Ascending aorta (tissue), 2 donors: Measurements from ENCODE around the gene CEMIP. TPM values are rescaled to one million over a fixed set of nuclear protein-coding genes. Genes with fewer than 3 reads are reported as not detected.

Experiments
- DNase-seq, 2 donors: peaks; one replicate each; pipeline ENCODE4 v3.0.0-alpha.2; 2019; ENCODE audit warnings: low spot score in 2 of 2
- H3K27ac ChIP-seq, 2 donors: fragments of 200-600 bp; sonication (generic); one replicate each; pipeline ENCODE4 v1.5.1; 2016 to 2017; ENCODE audit warnings: mild to moderate bottlenecking in 1 of 2
- H3K27me3 ChIP-seq: fragments of 200-600 bp; sonication (generic); one replicate; pipeline ENCODE4 v1.5.1; 2017
- H3K36me3 ChIP-seq, 2 donors: fragments of 200-600 bp; sonication (generic); one replicate each; pipeline ENCODE4 v1.5.1; 2016
- H3K4me1 ChIP-seq, 2 donors: fragments of 200-600 bp; sonication (generic); one replicate each; pipeline ENCODE4 v1.5.1; 2016 to 2017; ENCODE audit warnings: mild to moderate bottlenecking in 1 of 2
- H3K4me3 ChIP-seq, 2 donors: fragments of 200-600 bp; sonication (generic); one replicate each; pipeline ENCODE4 v1.5.1; 2016 to 2017; ENCODE audit warnings: mild to moderate bottlenecking in 1 of 2
- H3K9me3 ChIP-seq, 2 donors: fragments of 200-600 bp; sonication (generic); one replicate each; pipeline ENCODE4 v1.5.1; 2016
- intact Hi-C: fragments of 100-400 bp; cut with DNase I; formaldehyde crosslinking; loops from one replicate; pipeline ENCODE4 v1.15.1; 2023
- total RNA-seq: library from RNA; depleted of rRNA; stranded (reverse); fragments of >200 nt; gene quantifications from one replicate; pipeline ENCODE4 v1.1.0, GENCODE V29; 2016
- TF ChIP-seq, protein P1 (sequence below), 3 experiments: fragments of 200-600 bp in 2 of 3; fragments of 450-650 bp in 1 of 3; sonication (generic) in 2 of 3; IDR thresholded peaks; one replicate each; pipeline ENCODE4 v1.5.1; 2016 to 2019; ENCODE audit warnings: antibody characterized with exemption in 3 of 3, mild to moderate bottlenecking in 1 of 3, moderate library complexity in 1 of 3

CEMIP gene
- total RNA-seq, 1 donor from 2014 or later = not detected

DNA sequence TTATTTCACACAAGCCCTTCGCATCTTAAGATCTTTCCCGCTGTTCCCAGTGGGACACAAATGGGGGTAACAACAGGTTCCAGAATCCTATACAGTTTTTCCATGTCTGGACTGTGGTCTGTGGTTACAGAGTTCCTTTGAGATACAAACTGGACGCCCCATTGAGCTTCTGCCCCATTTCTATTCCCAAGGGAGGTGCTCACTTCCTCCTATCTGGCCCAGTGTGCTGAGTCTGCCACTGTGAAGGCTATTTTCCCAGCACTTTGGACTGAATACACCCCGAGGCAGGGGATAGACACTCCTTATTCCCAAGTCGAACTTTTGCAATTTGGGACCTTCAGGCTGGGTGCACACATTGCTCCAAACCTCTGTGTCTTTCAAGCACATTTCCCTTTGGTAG lies 166.4 kb downstream of the CEMIP start:
- Histone ChIP-seq H3K27ac (no peak overlapping the region), H3K9me3 (no peaks in the 10 kb centered on the region), H3K27me3 (no peaks in the 10 kb centered on the region), H3K4me1 (no peaks in the 10 kb centered on the region), H3K36me3 (peaks cover 36 to 87% of the 10 kb centered on the region in 2 donors), H3K4me3 (no peak overlapping the region)
- intact Hi-C loops = no loop called here
- peak in 1 of 2 donors; percentile 47 for DNase-seq
- TF ChIP-seq, protein P1, sequence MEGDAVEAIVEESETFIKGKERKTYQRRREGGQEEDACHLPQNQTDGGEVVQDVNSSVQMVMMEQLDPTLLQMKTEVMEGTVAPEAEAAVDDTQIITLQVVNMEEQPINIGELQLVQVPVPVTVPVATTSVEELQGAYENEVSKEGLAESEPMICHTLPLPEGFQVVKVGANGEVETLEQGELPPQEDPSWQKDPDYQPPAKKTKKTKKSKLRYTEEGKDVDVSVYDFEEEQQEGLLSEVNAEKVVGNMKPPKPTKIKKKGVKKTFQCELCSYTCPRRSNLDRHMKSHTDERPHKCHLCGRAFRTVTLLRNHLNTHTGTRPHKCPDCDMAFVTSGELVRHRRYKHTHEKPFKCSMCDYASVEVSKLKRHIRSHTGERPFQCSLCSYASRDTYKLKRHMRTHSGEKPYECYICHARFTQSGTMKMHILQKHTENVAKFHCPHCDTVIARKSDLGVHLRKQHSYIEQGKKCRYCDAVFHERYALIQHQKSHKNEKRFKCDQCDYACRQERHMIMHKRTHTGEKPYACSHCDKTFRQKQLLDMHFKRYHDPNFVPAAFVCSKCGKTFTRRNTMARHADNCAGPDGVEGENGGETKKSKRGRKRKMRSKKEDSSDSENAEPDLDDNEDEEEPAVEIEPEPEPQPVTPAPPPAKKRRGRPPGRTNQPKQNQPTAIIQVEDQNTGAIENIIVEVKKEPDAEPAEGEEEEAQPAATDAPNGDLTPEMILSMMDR (IDR thresholded peaks at IDR 0.05) = no peak

- H3K36me3 ChIP-seq = peaks cover 45 to 92% of the 10 kb centered on the region in 2 donors
These were observed 167.4 kb downstream of the CEMIP start for GRCh38 chr15:80946576-80946975.

GRCh38 chr15:80948651-80949292 lies 169.6 kb downstream of the CEMIP start:
- DNase-seq = peak in 1 of 2 donors; percentile 47
- H3K4me3 ChIP-seq = no peak overlapping the region
- no peaks in the 10 kb centered on the region for H3K9me3 ChIP-seq
- no peaks in the 10 kb centered on the region for H3K27me3 ChIP-seq
- intact Hi-C loops = no loop called here
- H3K36me3 ChIP-seq = peaks cover 50 to 84% of the 10 kb centered on the region in 2 donors
- no peaks in the 10 kb centered on the region for H3K4me1 ChIP-seq
- TF ChIP-seq, protein P1 (IDR thresholded peaks at IDR 0.05) = no peak
- no peak overlapping the region for H3K27ac ChIP-seq

More at GRCh38 chr15:80946576-80946975, 167.4 kb downstream of the CEMIP start:
- Histone ChIP-seq H3K4me1 (no peaks in the 10 kb centered on the region), H3K4me3 (no peak overlapping the region), H3K27ac (no peak overlapping the region), H3K9me3 (no peaks in the 10 kb centered on the region), H3K27me3 (no peaks in the 10 kb centered on the region)
- peak in 1 of 2 donors; percentile 60 for DNase-seq
- intact Hi-C loops = no loop called here
- TF ChIP-seq, protein P1 (IDR thresholded peaks at IDR 0.05) = no peak

GRCh38 chr15:80949756-80950155 lies 170.6 kb downstream of the CEMIP start:
- Histone ChIP-seq H3K36me3 (peaks cover 50 to 80% of the 10 kb centered on the region in 2 donors), H3K27me3 (no peaks in the 10 kb centered on the region), H3K27ac (no peak overlapping the region), H3K4me1 (no peaks in the 10 kb centered on the region), H3K9me3 (no peaks in the 10 kb centered on the region), H3K4me3 (no peak overlapping the region)
- DNase-seq = peak in 1 of 2 donors; percentile 49
- TF ChIP-seq, protein P1 (IDR thresholded peaks at IDR 0.05) = no peak
- intact Hi-C loops = no loop called here

DNA sequence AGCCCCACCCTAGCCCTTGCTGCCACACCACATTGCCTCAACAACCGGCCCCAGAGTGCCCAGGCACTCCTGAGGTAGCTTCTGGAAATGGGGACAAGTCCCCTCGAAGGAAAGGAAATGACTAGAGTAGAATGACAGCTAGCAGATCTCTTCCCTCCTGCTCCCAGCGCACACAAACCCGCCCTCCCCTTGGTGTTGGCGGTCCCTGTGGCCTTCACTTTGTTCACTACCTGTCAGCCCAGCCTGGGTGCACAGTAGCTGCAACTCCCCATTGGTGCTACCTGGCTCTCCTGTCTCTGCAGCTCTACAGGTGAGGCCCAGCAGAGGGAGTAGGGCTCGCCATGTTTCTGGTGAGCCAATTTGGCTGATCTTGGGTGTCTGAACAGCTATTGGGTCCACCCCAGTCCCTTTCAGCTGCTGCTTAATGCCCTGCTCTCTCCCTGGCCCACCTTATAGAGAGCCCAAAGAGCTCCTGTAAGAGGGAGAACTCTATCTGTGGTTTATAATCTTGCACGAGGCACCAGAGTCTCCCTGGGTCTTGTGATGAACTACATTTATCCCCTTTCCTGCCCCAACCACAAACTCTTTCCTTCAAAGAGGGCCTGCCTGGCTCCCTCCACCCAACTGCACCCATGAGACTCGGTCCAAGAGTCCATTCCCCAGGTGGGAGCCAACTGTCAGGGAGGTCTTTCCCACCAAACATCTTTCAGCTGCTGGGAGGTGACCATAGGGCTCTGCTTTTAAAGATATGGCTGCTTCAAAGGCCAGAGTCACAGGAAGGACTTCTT lies 171.3 kb downstream of the CEMIP start:
- no peaks in the 10 kb centered on the region for H3K4me1 ChIP-seq
- no peaks in the 10 kb centered on the region for H3K9me3 ChIP-seq
- no peak overlapping the region for H3K4me3 ChIP-seq
- peak in 1 of 2 donors; percentile 50 for DNase-seq
- H3K27ac ChIP-seq = no peak overlapping the region
- TF ChIP-seq, protein P1 (IDR thresholded peaks at IDR 0.05) = no peak
- peaks cover 50 to 75% of the 10 kb centered on the region in 2 donors for H3K36me3 ChIP-seq
- no peaks in the 10 kb centered on the region for H3K27me3 ChIP-seq
- intact Hi-C loops = no loop called here
